SK-N-SH (cell line): ENCODE data around the gene RNF212. TPM values are rescaled to one million over a fixed set of nuclear protein-coding genes. Genes with fewer than 3 reads are reported as not detected.

Experiments used
- CTCF ChIA-PET: fragments of 300-600, 350-600 bp; formaldehyde crosslinking; extraction: SDS; loops from one replicate; lab custom pipeline; 2021; lab: Yijun Ruan, JAX
- POLR2A ChIA-PET: fragments of 350-600 bp; sonication (Branson Sonifier 250); formaldehyde crosslinking; extraction: SDS; loops from one replicate; lab custom pipeline; 2020; ENCODE audit warnings: antibody characterized with exemption, inconsistent platforms; lab: Yijun Ruan, JAX
- DNase-seq: peaks from one replicate; pipeline ENCODE4 v3.0.0; 2012
- H2AFZ ChIP-seq: fragments of 200-600 bp; sonication (generic); 2 replicates; pipeline ENCODE4 v1.8.1; 2016; ENCODE audit warnings: antibody characterized with exemption, mild to moderate bottlenecking, low read depth
- H3F3A ChIP-seq: fragments of 200-600 bp; sonication (generic); replicated peaks from 2 replicates; pipeline ENCODE3; 2016; ENCODE audit warnings: antibody characterized with exemption, mild to moderate bottlenecking; ENCODE audit not compliant: insufficient read depth
- H3K27ac ChIP-seq, 2 experiments: fragments of 200-500 bp in 1 of 2; fragments of 200-600 bp in 1 of 2; sonication (Bioruptor generic) in 1 of 2; sonication (generic), shearing (Covaris generic) in 1 of 2; 2 replicates each; pipeline versions ENCODE4 v1.5.1 to v1.6.1; 2014 to 2016; ENCODE audit warnings: low read depth in 2 of 2, inconsistent platforms in 1 of 2, low read length in 1 of 2, mild to moderate bottlenecking in 1 of 2, mixed read lengths in 1 of 2
- H3K27me3 ChIP-seq: fragments of 200-600 bp; sonication (generic), shearing (Covaris generic); 2 replicates; pipeline ENCODE4 v1.6.1; 2016; ENCODE audit warnings: mixed run types; ENCODE audit not compliant: insufficient read depth
- H3K36me3 ChIP-seq, 2 experiments: fragments of 200-500 bp in 1 of 2; fragments of 200-600 bp in 1 of 2; sonication (Bioruptor generic) in 1 of 2; sonication (generic) in 1 of 2; replicated peaks in 1 of 2; 2 replicates each; pipeline versions ENCODE3 to v1.5.1; 2014 to 2016; ENCODE audit warnings: low read length in 1 of 2, mild to moderate bottlenecking in 1 of 2; ENCODE audit not compliant: insufficient read depth in 2 of 2, control insufficient read depth in 1 of 2
- H3K4me1 ChIP-seq, 2 experiments: fragments of 200-500 bp in 1 of 2; fragments of 200-600 bp in 1 of 2; sonication (Bioruptor generic) in 1 of 2; sonication (generic), shearing (Covaris generic) in 1 of 2; 2 replicates each; pipeline versions ENCODE4 v1.5.1 to v1.6.1; 2014 to 2016; ENCODE audit warnings: low read depth in 1 of 2, low read length in 1 of 2, mixed run types in 1 of 2; ENCODE audit not compliant: insufficient read depth in 2 of 2, control insufficient read depth in 1 of 2
- H3K4me2 ChIP-seq: fragments of 200-600 bp; sonication (generic), shearing (Covaris generic); 2 replicates; pipeline ENCODE4 v1.6.1; 2017; ENCODE audit warnings: mixed run types
- H3K4me3 ChIP-seq, 2 experiments: fragments of 200-500 bp in 1 of 2; fragments of 200-600 bp in 1 of 2; sonication (Bioruptor generic) in 1 of 2; sonication (generic), shearing (Covaris generic) in 1 of 2; 2 replicates each; pipeline versions ENCODE4 v1.5.1 to v1.8.1; 2014 to 2016; ENCODE audit warnings: low read depth in 2 of 2, inconsistent platforms in 1 of 2, low read length in 1 of 2, mild to moderate bottlenecking in 1 of 2, mixed read lengths in 1 of 2, moderate library complexity in 1 of 2
- H3K79me2 ChIP-seq: fragments of 200-600 bp; sonication (generic); 2 replicates; pipeline ENCODE4 v1.8.1; 2017; ENCODE audit warnings: mild to moderate bottlenecking; ENCODE audit not compliant: insufficient read depth
- H3K9ac ChIP-seq: fragments of 200-600 bp; sonication (generic); 2 replicates; pipeline ENCODE4 v1.6.1; 2017; ENCODE audit warnings: mixed run types
- H3K9me2 ChIP-seq: fragments of 200-600 bp; sonication (generic); 2 replicates; pipeline ENCODE4 v1.6.1; 2017; ENCODE audit warnings: mixed run types
- H3K9me3 ChIP-seq: fragments of 200-600 bp; sonication (generic); 2 replicates; pipeline ENCODE4 v1.6.1; 2017; ENCODE audit warnings: mixed run types, mild to moderate bottlenecking, moderate library complexity
- H4K20me1 ChIP-seq: fragments of 200-600 bp; sonication (generic); 2 replicates; pipeline ENCODE4 v1.6.1; 2017; ENCODE audit warnings: mild to moderate bottlenecking, mixed run types; ENCODE audit not compliant: insufficient read depth
- CHD2 ChIP-seq: fragments of 150-350 bp; IDR thresholded peaks from 2 replicates; pipeline ENCODE4 v1.6.1; 2018; ENCODE audit warnings: low read length; ENCODE audit not compliant: partially characterized antibody
- EP300 ChIP-seq, 2 experiments: IDR thresholded peaks; 2 replicates each; pipeline versions ENCODE4 v1.4.0 to v1.6.1; 2012; ENCODE audit warnings: borderline replicate concordance in 1 of 2, low read depth in 1 of 2, low read length in 1 of 2
- EZH2phosphoT487 ChIP-seq: fragments of 200-600 bp; sonication (generic); IDR thresholded peaks from 2 replicates; pipeline ENCODE4 v1.6.1; 2017; ENCODE audit warnings: low read depth, mixed run types, mild to moderate bottlenecking, antibody characterized with exemption, moderate library complexity, borderline replicate concordance
- FOXM1 ChIP-seq: IDR thresholded peaks from 2 replicates; pipeline ENCODE4 v1.4.0; 2012; ENCODE audit warnings: low read depth, mild to moderate bottlenecking
- GABPA ChIP-seq: IDR thresholded peaks from 2 replicates; pipeline ENCODE4 v1.4.0; 2012; ENCODE audit warnings: low read depth, mild to moderate bottlenecking
- NFIC ChIP-seq: IDR thresholded peaks from 2 replicates; pipeline ENCODE4 v1.4.0; 2012; ENCODE audit warnings: borderline replicate concordance
- NRF1 ChIP-seq: IDR thresholded peaks from 2 replicates; pipeline ENCODE4 v1.6.1; 2012; ENCODE audit warnings: low read depth, mild to moderate bottlenecking, low read length
- POLR2AphosphoS5 ChIP-seq: IDR thresholded peaks from 2 replicates; pipeline ENCODE4 v1.6.1; 2012; ENCODE audit warnings: low read depth, low read length
- RAD21 ChIP-seq: IDR thresholded peaks from 2 replicates; pipeline ENCODE4 v1.6.1; 2012; ENCODE audit warnings: mild to moderate bottlenecking, low read length
- RXRA ChIP-seq: IDR thresholded peaks from 2 replicates; pipeline ENCODE4 v1.4.0; 2012; ENCODE audit warnings: low read depth, mild to moderate bottlenecking, borderline replicate concordance
- TAF1 ChIP-seq: IDR thresholded peaks from 2 replicates; pipeline ENCODE4 v1.6.1; 2012; ENCODE audit warnings: low read depth, mild to moderate bottlenecking, low read length, moderate library complexity, borderline replicate concordance
- USF1 ChIP-seq: IDR thresholded peaks from 2 replicates; pipeline ENCODE4 v1.4.0; 2012; ENCODE audit warnings: low read depth, borderline replicate concordance
- WGBS: methylation state at CpG from one replicate; pipeline ENCODE4 v1.1.6; 2017; ENCODE audit warnings: low lambda C conversion rate; 5-methylcytosine and 5-hydroxymethylcytosine counted together
- polyA plus RNA-seq, 3 experiments: library from polyadenylated mRNA; depleted of rRNA; stranded (reverse); fragments of >200 nt; gene quantifications; 2 replicates each; pipeline ENCODE4 v1.2.3, GENCODE V29; 2012
- TF ChIP-seq, protein P1 (sequence below): fragments of 200-600 bp; sonication (generic); IDR thresholded peaks from 2 replicates; pipeline ENCODE4 v1.6.1; 2017; ENCODE audit warnings: antibody characterized with exemption, mild to moderate bottlenecking, moderate library complexity
- TF ChIP-seq, protein P2 (sequence below): IDR thresholded peaks from 2 replicates; pipeline ENCODE4 v1.6.1; 2012; ENCODE audit warnings: mild to moderate bottlenecking, low read depth, low read length, moderate library complexity

RNF212 gene
- polyA plus RNA-seq, 1 of the 3 experiments (the other 2 are of a cell fraction): 7.0 TPM

DNA sequence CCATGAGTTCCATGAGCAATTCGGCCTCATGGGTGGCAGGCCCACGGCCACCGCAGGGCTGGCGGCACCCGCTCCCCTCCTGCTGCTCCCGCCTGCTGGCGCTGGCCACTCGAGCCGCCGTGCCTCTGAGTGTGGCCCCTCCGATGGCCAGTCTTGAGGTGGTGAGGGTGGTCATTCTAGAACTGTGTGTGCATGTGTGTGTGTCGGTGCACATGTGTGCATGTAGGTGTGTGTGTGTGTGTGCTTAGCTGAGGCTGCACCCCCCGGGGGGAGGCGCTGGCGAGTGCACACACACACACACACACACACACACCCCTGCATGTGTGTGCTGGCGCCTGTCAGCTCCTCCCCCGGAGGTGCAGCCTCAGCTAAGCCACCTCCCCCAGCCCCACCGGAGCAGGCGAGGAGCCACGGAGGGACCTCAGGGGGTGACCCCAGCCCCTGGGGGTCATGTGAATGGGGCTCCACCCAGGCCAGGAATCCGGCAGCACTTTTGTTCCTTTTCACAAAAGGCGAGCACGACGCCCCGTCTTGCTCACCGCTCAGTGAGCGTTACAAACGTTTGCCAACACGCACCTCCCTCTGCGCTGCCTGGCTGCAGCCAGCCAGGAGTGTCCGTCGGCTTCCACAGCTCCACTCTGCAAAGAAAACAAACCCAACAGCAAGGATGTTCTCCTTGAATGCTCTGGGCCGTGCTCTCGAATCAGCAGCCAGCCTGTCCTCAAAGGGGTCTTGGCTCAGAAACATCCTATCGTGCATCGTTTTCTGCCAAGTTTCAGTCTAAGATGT lies 72.0 kb downstream of the RNF212 start:
- Histone ChIP-seq H3K9me2 (no peaks in the 10 kb centered on the region), H3K4me3 (no peak overlapping the region), H3K4me1 (peaks cover 3 to 28% of the 10 kb centered on the region in 2 experiments; a peak in 2 of 4 replicates), H3K4me2 (peak overlapping the region; percentile 10; the same call in 1 of the 2 replicates), H4K20me1 (no peaks in the 10 kb centered on the region), H2AFZ (no peak overlapping the region), H3K27ac (peak overlapping the region in 1 of 2 experiments; percentile 23; a peak in 2 of 4 replicates), H3K79me2 (no peaks in the 10 kb centered on the region), H3K27me3 (peaks cover 9% of the 10 kb centered on the region; the same call in 1 of the 2 replicates), H3F3A (peaks cover 8% of the 10 kb centered on the region), H3K9me3 (no peaks in the 10 kb centered on the region), H3K9ac (no peak overlapping the region), H3K36me3 (no peaks in the 10 kb centered on the region)
- TF ChIP-seq GABPA (no peak), POLR2AphosphoS5 (no peak), NFIC (no peak), TAF1 (no peak), FOXM1 (no peak), RXRA (no peak), NRF1 (no peak), EP300 (IDR thresholded peaks at IDR 0.05; ENCODE audit: borderline replicate concordance in 1 of 2, low read depth in 1 of 2, low read length in 1 of 2) (no peak), EZH2phosphoT487 (no peak), USF1 (no peak), RAD21 (no peak), CHD2 (no peak)
- TF ChIP-seq, protein P1, sequence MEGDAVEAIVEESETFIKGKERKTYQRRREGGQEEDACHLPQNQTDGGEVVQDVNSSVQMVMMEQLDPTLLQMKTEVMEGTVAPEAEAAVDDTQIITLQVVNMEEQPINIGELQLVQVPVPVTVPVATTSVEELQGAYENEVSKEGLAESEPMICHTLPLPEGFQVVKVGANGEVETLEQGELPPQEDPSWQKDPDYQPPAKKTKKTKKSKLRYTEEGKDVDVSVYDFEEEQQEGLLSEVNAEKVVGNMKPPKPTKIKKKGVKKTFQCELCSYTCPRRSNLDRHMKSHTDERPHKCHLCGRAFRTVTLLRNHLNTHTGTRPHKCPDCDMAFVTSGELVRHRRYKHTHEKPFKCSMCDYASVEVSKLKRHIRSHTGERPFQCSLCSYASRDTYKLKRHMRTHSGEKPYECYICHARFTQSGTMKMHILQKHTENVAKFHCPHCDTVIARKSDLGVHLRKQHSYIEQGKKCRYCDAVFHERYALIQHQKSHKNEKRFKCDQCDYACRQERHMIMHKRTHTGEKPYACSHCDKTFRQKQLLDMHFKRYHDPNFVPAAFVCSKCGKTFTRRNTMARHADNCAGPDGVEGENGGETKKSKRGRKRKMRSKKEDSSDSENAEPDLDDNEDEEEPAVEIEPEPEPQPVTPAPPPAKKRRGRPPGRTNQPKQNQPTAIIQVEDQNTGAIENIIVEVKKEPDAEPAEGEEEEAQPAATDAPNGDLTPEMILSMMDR: no peak
- TF ChIP-seq, protein P2, sequence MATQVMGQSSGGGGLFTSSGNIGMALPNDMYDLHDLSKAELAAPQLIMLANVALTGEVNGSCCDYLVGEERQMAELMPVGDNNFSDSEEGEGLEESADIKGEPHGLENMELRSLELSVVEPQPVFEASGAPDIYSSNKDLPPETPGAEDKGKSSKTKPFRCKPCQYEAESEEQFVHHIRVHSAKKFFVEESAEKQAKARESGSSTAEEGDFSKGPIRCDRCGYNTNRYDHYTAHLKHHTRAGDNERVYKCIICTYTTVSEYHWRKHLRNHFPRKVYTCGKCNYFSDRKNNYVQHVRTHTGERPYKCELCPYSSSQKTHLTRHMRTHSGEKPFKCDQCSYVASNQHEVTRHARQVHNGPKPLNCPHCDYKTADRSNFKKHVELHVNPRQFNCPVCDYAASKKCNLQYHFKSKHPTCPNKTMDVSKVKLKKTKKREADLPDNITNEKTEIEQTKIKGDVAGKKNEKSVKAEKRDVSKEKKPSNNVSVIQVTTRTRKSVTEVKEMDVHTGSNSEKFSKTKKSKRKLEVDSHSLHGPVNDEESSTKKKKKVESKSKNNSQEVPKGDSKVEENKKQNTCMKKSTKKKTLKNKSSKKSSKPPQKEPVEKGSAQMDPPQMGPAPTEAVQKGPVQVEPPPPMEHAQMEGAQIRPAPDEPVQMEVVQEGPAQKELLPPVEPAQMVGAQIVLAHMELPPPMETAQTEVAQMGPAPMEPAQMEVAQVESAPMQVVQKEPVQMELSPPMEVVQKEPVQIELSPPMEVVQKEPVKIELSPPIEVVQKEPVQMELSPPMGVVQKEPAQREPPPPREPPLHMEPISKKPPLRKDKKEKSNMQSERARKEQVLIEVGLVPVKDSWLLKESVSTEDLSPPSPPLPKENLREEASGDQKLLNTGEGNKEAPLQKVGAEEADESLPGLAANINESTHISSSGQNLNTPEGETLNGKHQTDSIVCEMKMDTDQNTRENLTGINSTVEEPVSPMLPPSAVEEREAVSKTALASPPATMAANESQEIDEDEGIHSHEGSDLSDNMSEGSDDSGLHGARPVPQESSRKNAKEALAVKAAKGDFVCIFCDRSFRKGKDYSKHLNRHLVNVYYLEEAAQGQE: no peak
- ChIA-PET CTCF (no interaction called here), POLR2A (no interaction called here)
- DNase-seq: no peak
- 19% methylated on average over 15 of the region's 36 CpGs for WGBS
